ENCODE measurements around the gene YAP1.

Gene YAP1

DNA sequence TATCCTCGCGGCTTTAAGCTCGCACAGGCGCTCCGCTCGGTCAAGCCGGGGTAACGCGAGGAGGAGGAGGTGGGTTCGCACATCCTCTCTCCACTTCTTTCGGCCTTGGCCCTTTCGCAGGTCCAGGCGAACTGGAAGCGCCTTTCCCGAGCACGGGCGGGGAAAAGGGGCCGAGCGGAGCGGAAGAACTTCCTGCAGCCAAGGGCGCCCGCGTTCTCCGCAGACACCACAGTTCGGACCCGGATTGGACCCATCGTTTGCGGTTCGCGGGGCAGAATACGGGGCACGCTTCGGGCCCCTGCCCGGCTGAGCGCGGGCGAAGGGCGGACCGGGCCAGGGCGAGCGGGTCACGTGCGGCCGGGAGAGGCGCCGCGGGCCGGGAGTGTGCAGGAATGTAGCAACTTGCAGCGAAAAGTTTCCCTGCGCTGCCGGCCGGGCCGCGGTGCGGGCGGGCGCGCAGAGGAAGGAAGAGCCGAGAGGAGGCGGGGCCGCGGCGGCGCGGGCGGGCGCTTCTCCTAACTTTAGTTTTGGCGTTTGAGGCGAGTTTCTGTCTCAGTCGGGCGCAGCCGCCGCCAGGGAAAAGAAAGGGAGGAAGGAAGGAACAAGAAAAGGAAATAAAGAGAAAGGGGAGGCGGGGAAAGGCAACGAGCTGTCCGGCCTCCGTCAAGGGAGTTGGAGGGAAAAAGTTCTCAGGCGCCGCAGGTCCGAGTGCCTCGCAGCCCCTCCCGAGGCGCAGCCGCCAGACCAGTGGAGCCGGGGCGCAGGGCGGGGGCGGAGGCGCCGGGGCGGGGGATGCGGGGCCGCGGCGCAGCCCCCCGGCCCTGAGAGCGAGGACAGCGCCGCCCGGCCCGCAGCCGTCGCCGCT, at the start of gene YAP1:
YAP1 (plus strand) TSS at position 552 of the 865 bp plus-strand sequence. CDS start 402 bp downstream, outside the sequence.
- Mint-ChIP-seq H3K4me1 (peaks cover 3% of the 10 kb centered on the region), H3K36me3 (peaks cover 1% of the 10 kb centered on the region), H3K27ac (peak within 1 kb of the TSS; percentile 9), H3K27me3 (peaks cover 20% of the 10 kb centered on the region), H3K9me3 (no peaks in the 10 kb centered on the region), H3K4me3 (peak within 1 kb of the TSS; percentile 91)
- peak; percentile 75 for ATAC-seq (ENCODE audit: low read depth)
- DNase-seq (ENCODE audit: low spot score in 2 of 2), result peak; percentile 56 to 69

DNA sequence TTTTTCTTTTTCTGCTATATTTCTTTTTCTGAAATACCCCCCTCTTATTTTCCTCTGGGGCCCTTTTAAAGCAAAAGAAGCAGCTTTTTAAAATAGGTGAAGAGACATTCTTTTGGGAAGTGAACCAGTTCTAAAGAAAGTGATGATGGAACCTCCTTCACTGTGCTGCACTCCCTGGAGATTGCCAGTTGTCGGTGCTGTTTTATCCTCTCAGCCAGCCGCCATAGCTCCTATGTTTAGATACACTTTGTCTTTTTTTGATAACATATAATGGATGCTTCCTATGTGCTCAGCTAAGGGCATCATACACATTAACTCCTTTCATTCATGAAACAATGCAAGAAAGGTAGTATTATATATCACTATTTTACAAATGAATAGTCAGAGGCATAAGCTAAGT, 49.0 kb upstream of the YAP1 start:
- Mint-ChIP-seq H3K36me3 (no peaks in the 10 kb centered on the region), H3K4me3 (no peak overlapping the region), H3K4me1 (no peaks in the 10 kb centered on the region), H3K27ac (no peak overlapping the region), H3K9me3 (no peaks in the 10 kb centered on the region), H3K27me3 (peaks cover 10% of the 10 kb centered on the region)
- ATAC-seq (ENCODE audit: low read depth) (no peak), DNase-seq (ENCODE audit: low spot score in 2 of 2) (no peak)

DNA sequence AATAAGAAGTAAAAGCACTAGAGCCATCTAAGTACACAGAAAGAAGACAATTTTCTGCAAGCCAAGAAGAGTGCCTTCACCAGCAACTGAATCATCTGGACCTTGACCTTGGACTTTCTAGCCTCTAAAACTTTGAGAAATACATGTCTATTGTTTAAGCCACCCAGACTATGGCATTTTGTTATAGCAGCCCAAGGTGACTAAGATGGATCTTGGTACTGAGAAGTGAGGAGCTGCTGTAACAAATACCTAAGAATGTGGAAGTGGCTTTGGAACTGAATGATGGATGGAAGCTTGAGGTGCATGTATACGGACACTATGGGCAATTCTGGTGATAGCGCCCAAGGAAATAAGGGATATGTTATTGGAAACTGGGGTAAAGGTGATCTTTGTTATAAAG, 48.1 kb upstream of the YAP1 start:
- ATAC-seq (ENCODE audit: low read depth), result no peak
- H3K4me3 Mint-ChIP-seq, result no peak overlapping the region
- no peaks in the 10 kb centered on the region for H3K36me3 Mint-ChIP-seq
- H3K27me3 Mint-ChIP-seq, result peaks cover 10% of the 10 kb centered on the region
- no peaks in the 10 kb centered on the region for H3K9me3 Mint-ChIP-seq
- no peak for DNase-seq (ENCODE audit: low spot score in 2 of 2)
- H3K27ac Mint-ChIP-seq, result no peak overlapping the region
- H3K4me1 Mint-ChIP-seq, result no peaks in the 10 kb centered on the region

DNA sequence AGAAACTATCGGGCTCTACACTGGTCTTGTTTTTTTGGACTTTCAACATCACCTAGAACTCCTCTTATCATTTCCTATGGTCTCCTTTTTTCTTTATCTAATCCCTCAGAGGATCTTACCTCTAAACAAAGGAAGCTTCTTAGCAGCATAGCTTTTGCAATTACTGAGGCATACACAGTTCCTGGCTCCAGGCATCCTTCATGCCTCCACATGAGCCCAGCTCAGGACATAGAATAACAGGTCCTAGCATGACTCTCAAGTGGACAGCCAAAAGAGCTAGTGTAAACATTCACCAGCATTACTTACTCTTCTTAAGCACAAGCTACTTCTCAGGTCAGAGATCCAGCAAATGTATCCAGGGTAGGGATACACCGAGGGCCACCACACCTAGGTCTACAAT, 45.9 kb upstream of the YAP1 start:
- H3K27me3 Mint-ChIP-seq, result peaks cover 9% of the 10 kb centered on the region
- no peak overlapping the region for H3K27ac Mint-ChIP-seq
- H3K4me3 Mint-ChIP-seq, result no peak overlapping the region
- H3K4me1 Mint-ChIP-seq, result no peaks in the 10 kb centered on the region
- no peaks in the 10 kb centered on the region for H3K36me3 Mint-ChIP-seq
- H3K9me3 Mint-ChIP-seq, result no peaks in the 10 kb centered on the region
- no peak for DNase-seq (ENCODE audit: low spot score in 2 of 2)
- ATAC-seq (ENCODE audit: low read depth), result no peak

DNA sequence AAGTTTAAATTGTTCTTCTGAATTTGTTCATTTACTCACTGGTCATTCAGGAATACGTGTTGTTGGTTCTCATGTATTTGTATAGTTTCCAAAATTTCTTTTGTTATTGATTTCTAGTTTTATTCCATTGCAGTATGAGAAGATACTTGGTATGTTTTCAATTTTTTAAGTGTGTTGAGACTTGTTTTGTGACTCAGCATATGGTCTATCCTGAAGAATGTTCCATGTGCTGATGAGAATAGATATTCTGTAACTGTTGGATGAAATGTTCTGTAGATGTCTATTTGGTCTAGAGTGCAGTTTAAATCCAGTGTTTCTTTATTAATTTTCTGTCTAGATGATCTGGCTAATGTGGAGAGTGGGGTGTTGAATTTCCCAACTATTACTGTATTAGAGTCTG, 39.5 kb upstream of the YAP1 start:
- H3K9me3 Mint-ChIP-seq, result peaks cover 14% of the 10 kb centered on the region
- no peak overlapping the region for H3K27ac Mint-ChIP-seq
- no peak overlapping the region for H3K4me3 Mint-ChIP-seq
- no peaks in the 10 kb centered on the region for H3K36me3 Mint-ChIP-seq
- ATAC-seq (ENCODE audit: low read depth), result no peak
- DNase-seq (ENCODE audit: low spot score in 2 of 2), result no peak
- peaks cover 2% of the 10 kb centered on the region for H3K27me3 Mint-ChIP-seq
- H3K4me1 Mint-ChIP-seq, result no peaks in the 10 kb centered on the region

DNA sequence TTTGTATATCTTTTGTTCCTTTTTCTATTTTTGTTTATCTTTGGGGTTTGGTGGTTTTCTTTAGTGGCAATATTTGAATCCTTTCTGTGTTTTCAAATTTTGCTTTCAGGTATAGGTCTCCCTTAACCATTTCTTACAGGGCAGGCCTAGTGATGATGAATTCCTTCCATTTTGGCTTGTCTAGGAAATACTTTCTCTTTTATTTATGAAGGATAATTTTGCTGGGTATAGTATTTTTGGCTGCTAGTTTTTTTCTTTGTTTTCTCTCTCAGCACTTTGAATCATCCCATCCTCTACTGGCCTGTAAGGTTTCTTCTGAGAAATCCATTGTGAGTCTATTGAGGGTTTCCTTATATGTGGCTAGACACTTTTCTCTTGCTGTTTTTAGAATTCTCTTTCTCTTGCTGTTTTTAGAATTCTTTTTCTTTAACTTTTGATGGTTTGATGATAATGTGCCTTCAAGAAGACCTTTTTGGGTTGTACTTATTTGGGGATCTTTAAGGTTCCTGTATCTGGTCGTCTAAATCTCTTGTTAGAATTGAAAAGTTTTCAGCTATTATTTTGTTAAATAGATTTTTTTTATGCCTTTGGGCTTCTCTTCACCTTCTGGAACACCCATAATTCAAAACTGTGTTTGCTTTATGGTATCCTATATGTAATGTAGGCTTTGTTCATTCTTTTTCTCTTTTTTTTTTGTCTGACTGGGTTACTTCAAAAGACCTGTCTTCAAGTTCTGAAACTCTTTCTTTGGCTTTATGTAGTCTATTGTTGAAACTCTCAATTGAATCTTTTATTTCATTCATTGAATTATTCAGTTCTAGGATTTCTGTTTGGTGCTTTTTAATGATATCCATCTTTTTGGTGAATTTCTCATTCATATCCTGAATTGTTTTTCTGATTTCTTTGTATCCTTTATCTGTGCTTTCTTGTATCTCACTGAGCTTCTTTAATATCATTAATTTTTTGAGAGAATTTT, 38.5 kb upstream of the YAP1 start:
- H3K4me1 Mint-ChIP-seq, result no peaks in the 10 kb centered on the region
- H3K36me3 Mint-ChIP-seq, result no peaks in the 10 kb centered on the region
- DNase-seq (ENCODE audit: low spot score in 2 of 2) (no peak), ATAC-seq (ENCODE audit: low read depth) (no peak)
- H3K4me3 Mint-ChIP-seq, result no peak overlapping the region
- H3K27ac Mint-ChIP-seq, result no peak overlapping the region
- peaks cover 2% of the 10 kb centered on the region for H3K27me3 Mint-ChIP-seq
- H3K9me3 Mint-ChIP-seq, result peaks cover 14% of the 10 kb centered on the region

DNA sequence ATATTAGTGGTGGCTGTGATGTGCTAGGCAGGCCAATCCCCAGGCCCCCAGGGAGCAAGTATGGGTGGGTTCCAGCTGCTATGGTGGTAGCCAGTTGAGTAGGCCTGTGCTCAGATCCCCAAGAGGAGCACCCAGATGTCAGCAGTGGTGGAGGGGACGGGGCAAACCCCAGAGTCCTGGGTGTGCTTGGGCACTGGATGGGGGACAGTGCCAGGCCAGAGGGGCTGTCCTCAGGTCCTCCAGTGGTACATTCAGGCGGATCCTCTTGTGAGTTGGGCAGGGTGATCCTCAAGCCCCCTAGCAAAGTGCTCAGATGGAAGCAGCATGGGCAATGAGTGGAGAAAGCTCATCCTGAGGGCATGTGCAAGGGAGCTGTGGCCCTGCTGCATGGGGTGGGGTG, 37.0 kb upstream of the YAP1 start:
- peaks cover 14% of the 10 kb centered on the region for H3K9me3 Mint-ChIP-seq
- no peak for DNase-seq (ENCODE audit: low spot score in 2 of 2)
- ATAC-seq (ENCODE audit: low read depth), result no peak
- H3K4me1 Mint-ChIP-seq, result no peaks in the 10 kb centered on the region
- no peaks in the 10 kb centered on the region for H3K36me3 Mint-ChIP-seq
- no peak overlapping the region for H3K4me3 Mint-ChIP-seq
- H3K27ac Mint-ChIP-seq, result no peak overlapping the region
- peaks cover 2% of the 10 kb centered on the region for H3K27me3 Mint-ChIP-seq

DNA sequence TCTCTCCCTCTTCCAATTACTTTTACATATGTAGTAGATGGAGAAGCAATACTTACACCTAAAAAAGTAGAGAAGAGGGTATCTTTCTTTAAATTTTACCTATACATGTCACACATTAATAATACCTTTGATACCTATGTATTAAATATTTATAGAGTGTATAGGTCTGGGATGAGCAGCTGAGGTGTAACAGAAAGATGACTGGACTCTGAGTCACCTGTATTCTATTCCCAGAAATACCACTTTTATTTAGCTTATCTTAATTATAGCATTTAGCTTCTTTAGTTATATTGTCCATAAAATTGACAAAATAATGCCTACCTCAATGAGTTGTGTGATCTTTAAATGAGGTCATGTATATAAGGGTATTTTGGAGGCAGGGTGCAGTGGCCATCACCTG, 30.6 kb upstream of the YAP1 start:
- no peaks in the 10 kb centered on the region for H3K4me1 Mint-ChIP-seq
- no peak overlapping the region for H3K27ac Mint-ChIP-seq
- H3K9me3 Mint-ChIP-seq, result no peaks in the 10 kb centered on the region
- H3K36me3 Mint-ChIP-seq, result no peaks in the 10 kb centered on the region
- DNase-seq (ENCODE audit: low spot score in 2 of 2), result no peak
- no peak overlapping the region for H3K4me3 Mint-ChIP-seq
- ATAC-seq (ENCODE audit: low read depth), result no peak
- H3K27me3 Mint-ChIP-seq, result peaks cover 3% of the 10 kb centered on the region

DNA sequence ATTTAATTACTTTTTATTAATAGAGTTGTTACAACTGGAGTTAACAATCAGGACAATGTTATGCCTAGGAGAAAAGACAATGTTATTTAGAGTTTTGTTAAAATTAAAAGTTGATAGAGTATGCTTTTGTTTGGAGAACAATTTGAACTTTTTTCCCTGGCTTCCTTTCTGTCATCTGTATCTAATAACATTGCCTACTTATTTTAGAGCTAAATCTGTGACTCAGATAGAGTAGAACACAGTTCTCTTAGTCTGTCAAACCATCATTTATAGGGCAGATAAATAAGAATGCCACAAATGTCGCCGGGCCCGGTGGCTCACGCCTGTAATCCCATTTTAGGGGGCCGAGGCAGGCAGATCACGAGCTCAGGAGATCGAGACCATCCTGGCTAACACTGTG, 28.9 kb upstream of the YAP1 start:
- Mint-ChIP-seq H3K4me1 (no peaks in the 10 kb centered on the region), H3K36me3 (no peaks in the 10 kb centered on the region), H3K9me3 (no peaks in the 10 kb centered on the region), H3K4me3 (no peak overlapping the region), H3K27me3 (peaks cover 2% of the 10 kb centered on the region), H3K27ac (no peak overlapping the region)
- ATAC-seq (ENCODE audit: low read depth) (no peak), DNase-seq (ENCODE audit: low spot score in 2 of 2) (no peak)

DNA sequence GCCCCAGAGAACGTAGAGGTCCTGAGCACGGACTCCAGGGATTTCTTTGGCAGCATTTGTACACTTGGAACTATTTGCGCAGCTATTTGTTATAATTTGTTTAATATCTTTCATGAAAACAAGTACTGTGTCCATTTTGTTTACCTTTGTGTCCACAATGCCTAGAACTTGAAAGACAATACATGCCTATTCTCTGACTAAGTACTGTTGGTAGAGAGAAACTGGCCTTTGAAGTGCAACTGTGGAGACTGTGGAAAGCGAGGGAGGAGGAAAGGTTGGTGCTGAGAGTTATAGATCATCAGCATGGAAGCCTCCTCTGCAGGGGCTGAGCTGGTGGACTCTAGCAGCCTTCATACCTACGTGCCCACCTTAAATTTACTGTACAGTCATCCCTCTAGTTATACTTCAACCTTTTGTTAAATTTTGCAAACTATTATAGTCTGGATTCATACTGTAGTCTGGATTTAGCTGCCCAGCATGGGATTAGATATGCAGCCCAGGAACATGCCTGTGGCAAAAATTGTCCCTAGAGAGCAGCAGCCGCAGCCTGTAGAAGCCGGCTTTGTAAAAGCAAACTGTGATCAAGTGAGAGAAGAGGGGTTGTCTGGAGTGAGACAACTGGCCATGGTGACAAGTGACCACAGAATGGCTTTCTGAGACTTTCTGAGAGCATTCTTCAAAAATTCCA, 24.2 kb upstream of the YAP1 start:
- Mint-ChIP-seq H3K4me1 (no peaks in the 10 kb centered on the region), H3K36me3 (no peaks in the 10 kb centered on the region), H3K27ac (no peak overlapping the region), H3K27me3 (peaks cover 2% of the 10 kb centered on the region), H3K9me3 (peaks cover 1% of the 10 kb centered on the region), H3K4me3 (no peak overlapping the region)
- ATAC-seq (ENCODE audit: low read depth), result no peak
- DNase-seq (ENCODE audit: low spot score in 2 of 2), result no peak

DNA sequence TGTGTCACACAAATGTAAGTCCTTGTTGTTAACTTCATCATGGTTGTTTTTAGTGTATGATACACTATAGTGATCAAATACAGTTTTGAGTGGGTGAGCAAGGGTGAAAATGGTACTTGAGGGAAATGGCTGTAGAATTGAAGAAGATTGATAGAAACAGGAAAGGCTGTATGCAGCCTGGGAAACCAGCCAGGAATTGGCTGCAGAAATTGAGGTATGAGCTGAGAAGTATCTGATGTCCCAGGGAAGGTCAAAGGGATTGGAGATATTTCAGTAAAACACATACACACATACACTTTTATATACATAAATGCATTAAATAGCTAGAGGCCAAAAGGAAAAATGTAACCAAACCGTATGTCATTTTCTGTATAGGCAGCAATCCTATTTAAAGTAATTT, 13.1 kb upstream of the YAP1 start:
- Mint-ChIP-seq H3K36me3 (no peaks in the 10 kb centered on the region), H3K4me1 (no peaks in the 10 kb centered on the region), H3K27ac (no peak overlapping the region), H3K4me3 (no peak overlapping the region), H3K9me3 (no peaks in the 10 kb centered on the region), H3K27me3 (peaks cover 4% of the 10 kb centered on the region)
- ATAC-seq (ENCODE audit: low read depth), result no peak
- DNase-seq (ENCODE audit: low spot score in 2 of 2), result no peak

DNA sequence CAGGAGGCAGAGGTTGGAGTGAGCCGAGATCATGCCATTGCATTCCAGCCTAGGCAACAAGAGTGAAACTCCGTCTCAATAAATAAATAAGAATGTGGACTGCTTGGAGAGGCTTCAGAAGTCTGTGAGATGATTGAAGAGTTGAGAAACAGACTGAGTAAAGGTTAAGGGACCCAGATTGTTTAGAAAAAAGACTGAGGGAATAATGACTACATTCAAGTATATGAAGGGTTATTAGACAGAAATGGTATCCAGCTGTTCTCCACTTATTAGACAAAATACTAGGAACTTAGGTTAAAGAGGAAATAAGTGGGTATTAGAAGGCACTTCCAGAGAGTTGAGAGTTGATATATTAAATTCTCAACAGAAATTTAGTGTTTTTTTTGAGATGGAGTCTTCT, 10.5 kb upstream of the YAP1 start:
- peaks cover 13% of the 10 kb centered on the region for H3K27me3 Mint-ChIP-seq
- peaks cover 3% of the 10 kb centered on the region for H3K9me3 Mint-ChIP-seq
- no peak overlapping the region for H3K4me3 Mint-ChIP-seq
- DNase-seq (ENCODE audit: low spot score in 2 of 2) (no peak), ATAC-seq (ENCODE audit: low read depth) (no peak)
- H3K27ac Mint-ChIP-seq, result no peak overlapping the region
- H3K36me3 Mint-ChIP-seq, result no peaks in the 10 kb centered on the region
- H3K4me1 Mint-ChIP-seq, result no peaks in the 10 kb centered on the region

DNA sequence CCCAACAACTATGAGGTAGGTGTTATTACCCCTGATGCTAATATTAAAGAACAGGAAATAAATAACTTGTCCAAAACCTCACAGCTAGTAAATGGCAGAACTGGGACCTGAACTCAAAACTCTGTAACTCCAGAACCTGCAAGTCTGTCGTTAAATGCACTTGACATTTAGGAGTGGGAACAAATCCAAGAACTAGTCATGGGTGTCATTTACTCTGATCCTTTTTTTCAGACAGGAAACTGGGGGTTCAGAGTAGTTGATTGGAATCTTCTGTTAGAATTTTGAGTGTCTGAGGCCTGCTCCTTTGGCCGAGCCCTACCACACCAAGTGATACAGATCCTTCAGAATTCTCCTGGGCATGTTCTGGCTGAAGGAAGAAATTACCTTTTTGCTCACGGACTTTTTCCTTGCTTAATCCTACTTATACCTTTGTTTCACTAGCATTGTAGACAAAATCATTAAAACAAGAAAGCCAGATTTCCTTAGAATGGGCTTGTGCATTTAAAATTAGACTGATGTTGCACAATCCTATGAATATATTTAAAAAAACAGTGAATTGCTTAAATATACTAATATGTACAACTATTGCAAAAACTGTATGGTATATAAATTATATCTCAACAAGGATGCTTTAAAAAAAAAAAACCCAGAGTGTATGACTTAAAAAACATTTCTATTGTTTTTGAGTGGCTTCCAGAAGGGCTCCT, 1.4 kb upstream of the YAP1 start:
- ATAC-seq (ENCODE audit: low read depth) (no peak), DNase-seq (ENCODE audit: low spot score in 2 of 2) (no peak)
- Mint-ChIP-seq H3K27ac (no peak overlapping the region), H3K4me3 (peak overlapping the region; percentile 91), H3K4me1 (peaks cover 3% of the 10 kb centered on the region), H3K27me3 (peaks cover 23% of the 10 kb centered on the region), H3K9me3 (peaks cover 3% of the 10 kb centered on the region), H3K36me3 (peaks cover 1% of the 10 kb centered on the region)

All from memory B cell (primary cell).